HG03442 (cell line): ENCODE data around the gene RCBTB1.

Experiments
- ATAC-seq: cut with Tn5 transposase; IDR thresholded peaks from one replicate; pipeline ENCODE4 v1.9.1; 2021; ENCODE audit warnings: mild to moderate bottlenecking, moderate library complexity; ENCODE audit not compliant: unreplicated experiment

Gene RCBTB1

GRCh38 chr13:49561062-49561410, 24.3 kb downstream of the RCBTB1 start:
- ATAC-seq: no peak

GRCh38 chr13:49560270-49561061, 24.9 kb downstream of the RCBTB1 start:
- no peak for ATAC-seq

GRCh38 chr13:49559006-49559405, 26.4 kb downstream of the RCBTB1 start:
- no peak for ATAC-seq

GRCh38 chr13:49554387-49554786, 31.0 kb downstream of the RCBTB1 start:
- no peak for ATAC-seq

GRCh38 chr13:49553888-49554287, 31.5 kb downstream of the RCBTB1 start:
- no peak for ATAC-seq

- ATAC-seq: no peak
These were observed 34.3 kb downstream of the RCBTB1 start for GRCh38 chr13:49550942-49551644.

- ATAC-seq: no peak
These were observed 36.1 kb downstream of the RCBTB1 start for GRCh38 chr13:49549289-49549688.

GRCh38 chr13:49546561-49546960, 38.8 kb downstream of the RCBTB1 start:
- ATAC-seq: no peak

- ATAC-seq: no peak
These were observed 39.7 kb downstream of the RCBTB1 start for GRCh38 chr13:49545661-49546060.

- ATAC-seq: no peak
These were observed 41.7 kb downstream of the RCBTB1 start for GRCh38 chr13:49543656-49544055.

- ATAC-seq: no peak
These were observed 44.8 kb downstream of the RCBTB1 start for GRCh38 chr13:49540552-49540951.

- no peak for ATAC-seq
These were observed 45.6 kb downstream of the RCBTB1 start for GRCh38 chr13:49539746-49540145.

GRCh38 chr13:49539313-49539712, 46.0 kb downstream of the RCBTB1 start:
- ATAC-seq: no peak

- ATAC-seq: no peak
These were observed 47.0 kb downstream of the RCBTB1 start for GRCh38 chr13:49538404-49538803.

- ATAC-seq: no peak
These were observed 49.0 kb downstream of the RCBTB1 start for GRCh38 chr13:49536144-49536873.

GRCh38 chr13:49533591-49534269, 51.6 kb downstream of the RCBTB1 start:
- no peak for ATAC-seq

- ATAC-seq: no peak
These were observed 52.3 kb downstream of the RCBTB1 start for GRCh38 chr13:49533011-49533410.

- ATAC-seq: no peak
These were observed 52.8 kb downstream of the RCBTB1 start for GRCh38 chr13:49532593-49532992.

- ATAC-seq: no peak
These were observed 54.9 kb downstream of the RCBTB1 start for GRCh38 chr13:49530457-49530856.

GRCh38 chr13:49528161-49528560, 57.2 kb downstream of the RCBTB1 start:
- ATAC-seq: no peak

GRCh38 chr13:49527123-49527522, 58.2 kb downstream of the RCBTB1 start:
- no peak for ATAC-seq
